Astrocyte (in vitro differentiated cells and primary cell): ENCODE data around the gene ARHGAP30. TPM values are rescaled to one million over a fixed set of nuclear protein-coding genes. Genes with fewer than 3 reads are reported as not detected.

Experiments used
- DNase-seq: peaks from one replicate; pipeline ENCODE4 v3.0.0-alpha.2; 2010; ENCODE audit warnings: low read depth
- FAIRE-seq: peaks from 2 replicates; lab custom pipeline; 2011; peaks lifted over from hg19 to GRCh38; lab: Jason Lieb, UNC
- H2AFZ ChIP-seq: 2 replicates; pipeline ENCODE4 v1.6.0; 2012; ENCODE audit warnings: low read depth, low read length, inconsistent platforms
- H3K27ac ChIP-seq: 2 replicates; pipeline ENCODE4 v1.5.1; 2011; ENCODE audit warnings: low read depth, low read length, inconsistent platforms
- H3K27me3 ChIP-seq: 2 replicates; pipeline ENCODE4 v1.6.0; 2011; ENCODE audit warnings: low read length, inconsistent platforms; ENCODE audit not compliant: insufficient read depth
- H3K36me3 ChIP-seq: 2 replicates; pipeline ENCODE4 v1.5.1; 2011; ENCODE audit warnings: low read length, inconsistent platforms; ENCODE audit not compliant: insufficient read depth
- H3K4me1 ChIP-seq: 2 replicates; pipeline ENCODE4 v1.5.1; 2011; ENCODE audit warnings: low read length, inconsistent platforms; ENCODE audit not compliant: insufficient read depth
- H3K4me2 ChIP-seq: 2 replicates; pipeline ENCODE4 v1.6.0; 2012; ENCODE audit warnings: low read length, inconsistent platforms
- H3K4me3 ChIP-seq: 2 replicates; pipeline ENCODE4 v1.5.1; 2011; ENCODE audit warnings: low read depth, mild to moderate bottlenecking, low read length, inconsistent platforms; ENCODE audit not compliant: insufficient read depth
- H3K79me2 ChIP-seq: 2 replicates; pipeline ENCODE4 v1.6.0; 2012; ENCODE audit warnings: mild to moderate bottlenecking, low read length, inconsistent platforms; ENCODE audit not compliant: insufficient read depth
- H3K9ac ChIP-seq: 2 replicates; pipeline ENCODE4 v1.6.0; 2012; ENCODE audit warnings: mild to moderate bottlenecking, low read length, inconsistent platforms
- H3K9me3 ChIP-seq: 2 replicates; pipeline ENCODE4 v1.5.1; 2012; ENCODE audit warnings: low read depth, mild to moderate bottlenecking, low read length, inconsistent platforms; ENCODE audit not compliant: insufficient read depth
- H4K20me1 ChIP-seq: 2 replicates; pipeline ENCODE4 v1.6.0; 2012; ENCODE audit warnings: low read length, inconsistent platforms; ENCODE audit not compliant: insufficient read depth
- H3K27ac Mint-ChIP-seq: one replicate; pipeline ENCODE4 v1.8.0; 2021; ENCODE audit warnings: mild to moderate bottlenecking, mixed read lengths; ENCODE audit not compliant: unreplicated experiment
- H3K27me3 Mint-ChIP-seq: one replicate; pipeline ENCODE4 v1.8.0; 2021; ENCODE audit warnings: low read depth, mixed read lengths; ENCODE audit not compliant: unreplicated experiment
- H3K36me3 Mint-ChIP-seq: one replicate; pipeline ENCODE4 v1.8.0; 2021; ENCODE audit warnings: low read depth, mixed read lengths; ENCODE audit not compliant: unreplicated experiment
- H3K4me1 Mint-ChIP-seq: one replicate; pipeline ENCODE4 v1.8.0; 2021; ENCODE audit warnings: low read depth, mixed read lengths; ENCODE audit not compliant: unreplicated experiment
- H3K4me3 Mint-ChIP-seq: one replicate; pipeline ENCODE4 v1.8.0; 2021; ENCODE audit warnings: mild to moderate bottlenecking, moderate library complexity, mixed read lengths; ENCODE audit not compliant: unreplicated experiment
- H3K9me3 Mint-ChIP-seq: one replicate; pipeline ENCODE4 v1.8.0; 2021; ENCODE audit warnings: mild to moderate bottlenecking, mixed read lengths; ENCODE audit not compliant: unreplicated experiment
- EZH2 ChIP-seq: IDR thresholded peaks from 2 replicates; pipeline ENCODE4 v1.6.1; 2012; ENCODE audit warnings: mild to moderate bottlenecking, low read length, inconsistent platforms; ENCODE audit not compliant: insufficient read depth
- total RNA-seq: library from RNA; stranded (reverse); gene quantifications from 2 replicates; pipeline ENCODE4 v1.2.1, GENCODE V29; 2021
- TF ChIP-seq, protein P1 (sequence below): IDR thresholded peaks from 2 replicates; pipeline ENCODE4 v1.5.1; 2011; ENCODE audit warnings: low read depth, mild to moderate bottlenecking, inconsistent platforms, low read length, moderate library complexity; ENCODE audit not compliant: insufficient read depth

The ARHGAP30 gene
- total RNA-seq, 1 donor from 2014 or later, result 0.25 TPM

DNA sequence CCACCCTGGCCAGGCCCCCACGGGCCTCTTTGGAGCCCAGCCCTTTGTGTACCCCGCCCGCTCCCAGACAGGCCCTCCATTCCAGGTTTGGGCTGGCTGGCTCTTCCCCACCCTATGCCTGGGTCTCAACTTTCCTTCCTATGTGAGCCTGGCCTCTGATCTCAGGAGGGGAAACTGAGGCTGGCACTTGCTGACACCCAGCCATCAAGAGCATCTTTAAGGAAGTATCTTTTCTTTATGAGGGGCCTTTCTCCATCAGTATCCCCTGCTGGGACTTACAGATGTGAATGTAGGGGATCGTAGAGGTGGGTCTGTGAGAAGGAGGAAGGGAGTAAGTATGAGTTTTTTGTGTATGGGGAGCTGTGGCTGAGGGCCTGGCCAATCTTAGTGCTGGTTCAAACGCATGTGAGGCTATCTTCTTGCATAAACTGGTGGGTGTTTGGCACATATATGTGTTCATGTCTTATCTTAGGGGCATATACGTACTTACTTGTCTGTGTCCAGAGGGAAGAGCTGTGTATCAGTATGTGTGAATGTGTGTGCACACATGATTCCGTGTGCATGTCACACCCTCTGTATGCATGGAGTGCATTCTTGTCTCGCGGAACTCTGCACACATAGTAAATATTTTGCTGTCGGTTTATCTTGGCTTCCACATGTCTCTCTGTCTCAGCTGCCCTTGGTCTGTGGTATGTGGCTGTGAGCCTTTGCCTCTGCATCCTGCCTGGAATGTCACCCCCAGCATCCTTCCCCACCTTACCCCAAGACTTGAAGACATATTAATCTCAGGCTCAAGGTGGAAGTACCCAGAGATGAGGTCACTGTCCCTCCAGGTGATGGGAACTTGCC lies 14.3 kb upstream of the ARHGAP30 start:
- peaks cover 3% of the 10 kb centered on the region for H3K9me3 Mint-ChIP-seq
- peak overlapping the region; percentile 58 for H2AFZ ChIP-seq
- TF ChIP-seq, protein P1, sequence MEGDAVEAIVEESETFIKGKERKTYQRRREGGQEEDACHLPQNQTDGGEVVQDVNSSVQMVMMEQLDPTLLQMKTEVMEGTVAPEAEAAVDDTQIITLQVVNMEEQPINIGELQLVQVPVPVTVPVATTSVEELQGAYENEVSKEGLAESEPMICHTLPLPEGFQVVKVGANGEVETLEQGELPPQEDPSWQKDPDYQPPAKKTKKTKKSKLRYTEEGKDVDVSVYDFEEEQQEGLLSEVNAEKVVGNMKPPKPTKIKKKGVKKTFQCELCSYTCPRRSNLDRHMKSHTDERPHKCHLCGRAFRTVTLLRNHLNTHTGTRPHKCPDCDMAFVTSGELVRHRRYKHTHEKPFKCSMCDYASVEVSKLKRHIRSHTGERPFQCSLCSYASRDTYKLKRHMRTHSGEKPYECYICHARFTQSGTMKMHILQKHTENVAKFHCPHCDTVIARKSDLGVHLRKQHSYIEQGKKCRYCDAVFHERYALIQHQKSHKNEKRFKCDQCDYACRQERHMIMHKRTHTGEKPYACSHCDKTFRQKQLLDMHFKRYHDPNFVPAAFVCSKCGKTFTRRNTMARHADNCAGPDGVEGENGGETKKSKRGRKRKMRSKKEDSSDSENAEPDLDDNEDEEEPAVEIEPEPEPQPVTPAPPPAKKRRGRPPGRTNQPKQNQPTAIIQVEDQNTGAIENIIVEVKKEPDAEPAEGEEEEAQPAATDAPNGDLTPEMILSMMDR, result no peak
- TF ChIP-seq EZH2, result no peak
- no peak overlapping the region for H3K4me3 Mint-ChIP-seq
- H3K4me1 Mint-ChIP-seq, result peaks cover 69% of the 10 kb centered on the region
- peaks cover 35% of the 10 kb centered on the region for H3K4me1 ChIP-seq
- no peak overlapping the region for H3K4me3 ChIP-seq
- no peaks in the 10 kb centered on the region for H3K27me3 ChIP-seq
- DNase-seq, result peak; percentile 39
- peak overlapping the region; percentile 55 for H3K4me2 ChIP-seq
- H3K36me3 Mint-ChIP-seq, result no peaks in the 10 kb centered on the region
- no peaks in the 10 kb centered on the region for H4K20me1 ChIP-seq
- no peaks in the 10 kb centered on the region for H3K9me3 ChIP-seq
- no peak for FAIRE-seq
- no peaks in the 10 kb centered on the region for H3K36me3 ChIP-seq
- H3K27me3 Mint-ChIP-seq, result no peaks in the 10 kb centered on the region
- H3K27ac ChIP-seq, result peak overlapping the region; percentile 58
- no peaks in the 10 kb centered on the region for H3K79me2 ChIP-seq
- peak overlapping the region; percentile 89 for H3K27ac Mint-ChIP-seq
- H3K9ac ChIP-seq, result peak overlapping the region; percentile 38

DNA sequence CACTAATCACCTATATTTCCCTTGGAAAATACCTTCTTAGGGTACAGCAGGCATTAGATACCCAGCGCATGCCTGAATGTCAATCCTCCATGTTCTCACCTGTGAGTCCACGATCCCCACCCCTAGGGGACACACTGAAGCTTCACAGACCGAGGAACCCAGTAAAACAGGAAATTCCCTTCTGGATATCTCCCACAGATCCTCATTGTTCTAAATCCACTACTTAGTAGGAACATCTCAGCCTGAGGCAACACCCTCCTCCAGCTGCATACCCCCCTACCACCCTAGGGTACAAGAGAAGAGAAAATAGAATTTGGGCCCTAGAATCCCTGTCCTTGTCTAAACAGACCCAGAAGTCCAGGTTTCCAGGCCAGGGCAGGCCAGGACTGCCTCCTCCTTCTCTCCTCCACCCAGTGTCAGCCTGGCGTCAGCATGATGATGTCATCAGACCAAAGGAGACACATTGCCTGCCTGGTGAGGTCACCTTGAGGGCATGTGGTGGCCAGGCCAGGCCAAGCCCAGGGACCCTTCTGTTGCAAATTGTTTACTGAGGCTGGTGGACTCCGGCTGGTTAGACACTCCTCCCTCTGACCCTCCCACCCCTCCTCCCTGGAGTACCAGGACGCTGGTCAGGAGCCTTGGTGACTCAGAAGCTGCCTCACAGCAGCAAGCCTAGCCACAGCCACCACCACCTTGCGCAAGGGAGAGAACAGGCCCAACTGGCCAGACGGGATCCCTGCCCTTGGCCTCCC lies 13.5 kb upstream of the ARHGAP30 start:
- Histone ChIP-seq H3K36me3 (no peaks in the 10 kb centered on the region), H3K27ac (peak overlapping the region; percentile 58), H2AFZ (peak overlapping the region; percentile 58), H3K4me2 (peak overlapping the region; percentile 55), H3K4me3 (no peak overlapping the region), H3K9me3 (no peaks in the 10 kb centered on the region), H3K9ac (peak overlapping the region; percentile 30), H3K4me1 (peaks cover 35% of the 10 kb centered on the region), H3K27me3 (no peaks in the 10 kb centered on the region), H3K79me2 (no peaks in the 10 kb centered on the region), H4K20me1 (no peaks in the 10 kb centered on the region)
- DNase-seq (peak; percentile 89), FAIRE-seq (no peak)
- Mint-ChIP-seq H3K9me3 (peaks cover 4% of the 10 kb centered on the region), H3K27ac (peak overlapping the region; percentile 89), H3K27me3 (no peaks in the 10 kb centered on the region), H3K36me3 (no peaks in the 10 kb centered on the region), H3K4me1 (peaks cover 61% of the 10 kb centered on the region), H3K4me3 (peak overlapping the region; percentile 28)
- no peak for TF ChIP-seq EZH2
- TF ChIP-seq, protein P1, result no peak
